Heart right ventricle (tissue), 16 donors: ENCODE data around the gene PRPS1. TPM values are rescaled to one million over a fixed set of nuclear protein-coding genes. Genes with fewer than 3 reads are reported as not detected.

Experiments
- ATAC-seq, 8 donors: fragments of 200-7000 bp; cut with Tn5 transposase; one replicate each; pipeline ENCODE4 v1.9.1; 2020; ENCODE audit warnings: mild to moderate bottlenecking in 8 of 8, moderate library complexity in 8 of 8, moderate number of reproducible peaks in 1 of 8
- DNase-seq, 2 donors: peaks; one replicate each; pipeline ENCODE4 v3.0.0-alpha.2; 2020
- H3K27ac ChIP-seq, 10 donors: fragments of 200-600 bp; sonication (generic) in 2 of 10; one replicate each; pipeline versions ENCODE4 v1.5.0 to v1.8.0; 2020 to 2022; ENCODE audit warnings: mild to moderate bottlenecking in 3 of 10
- H3K27me3 ChIP-seq, 7 donors: fragments of 200-600 bp; one replicate each; pipeline ENCODE4 v1.8.0; 2021 to 2022; ENCODE audit warnings: mild to moderate bottlenecking in 2 of 7
- H3K36me3 ChIP-seq, 9 donors: fragments of 200-600 bp; sonication (generic) in 1 of 9; one replicate each; pipeline versions ENCODE4 v1.5.0 to v1.8.0; 2020 to 2022; ENCODE audit warnings: mild to moderate bottlenecking in 2 of 9
- H3K4me1 ChIP-seq, 9 donors: fragments of 200-600 bp; sonication (generic) in 1 of 9; one replicate each; pipeline versions ENCODE4 v1.5.0 to v1.8.0; 2020 to 2022; ENCODE audit warnings: mild to moderate bottlenecking in 4 of 9
- H3K4me3 ChIP-seq, 10 donors: fragments of 200-600 bp; sonication (generic) in 2 of 10; one replicate each; pipeline versions ENCODE4 v1.5.0 to v1.8.0; 2020 to 2022; ENCODE audit warnings: mild to moderate bottlenecking in 7 of 10, moderate library complexity in 2 of 10
- H3K9me3 ChIP-seq, 11 donors: fragments of 200-600 bp in 10 of 11; sonication (generic) in 2 of 11; one replicate each; pipeline versions ENCODE4 v1.5.0 to v1.8.0; 2013 to 2022; ENCODE audit warnings: mild to moderate bottlenecking in 2 of 11, control low read depth in 1 of 11, moderate library complexity in 1 of 11
- CTCF ChIP-seq, 9 donors: fragments of 200-600 bp; sonication (generic) in 2 of 9; IDR thresholded peaks; one replicate each; pipeline versions ENCODE4 v1.5.0 to v1.8.0; 2021 to 2022; ENCODE audit warnings: antibody characterized with exemption in 9 of 9, mild to moderate bottlenecking in 5 of 9, moderate library complexity in 1 of 9
- WGBS, 2 donors: extraction: QIAGEN DNeasy Blood & Tissue Kit; methylation state at CpG; one replicate each; pipeline ENCODE4 v1.1.7; 2013; ENCODE audit warnings: inconsistent platforms in 1 of 2; 5-methylcytosine and 5-hydroxymethylcytosine counted together
- intact Hi-C, 10 donors: fragments of 100-400 bp; cut with DNase I; formaldehyde crosslinking; loops; one replicate each; pipeline versions ENCODE4 v1.11.1 to v1.14.2; 2022
- polyA plus RNA-seq, 2 donors: library from polyadenylated mRNA; stranded (reverse); fragments of 200-250 nt; gene quantifications; one replicate each; pipeline ENCODE4 v1.2.3, GENCODE V29; 2013
- total RNA-seq, 10 donors: library from RNA; stranded (reverse); fragmentation: NEBNext Ultra II Directional in 3 of 10; extraction: Animal tissue kit (Norgen Biotek cat#: 25700) in 3 of 10; gene quantifications; one replicate each; pipeline versions ENCODE4 v1.2.1 to v1.2.4, GENCODE V29; 2021 to 2023
- donor health status: Arrhythmogenic right ventricular cardiomyopathy.
- donor health status: ischemic (EF 13 %, LVEDD 7.1; RV severe dilation, severe dysfunction).
- donor health status: healthy with polysubstance abuse.
- donor health status: DM: no; HTN: yes; CAD: no.
- donor health status: DM: no; HTN: no; CAD: no.
- donor health status: ischemic (EF 25% LVEDD 6.9; RV normal size, moderate dysfunction).
- donor health status: ischemic (EF 25% LVEDD 5.7; RV mildly dilated, moderate dysfunction).
- donor health status: healthy.
- donor health status: DM: yes; HTN: yes; CAD: no.
- donor health status: Ischemic cardiomyopathy.
- donor health status: ischemic (EF 35%, LVEDD 5.7; RV mildly dilated, moderate dysfunction).
- donor health status: nonischemic (EF 11% LVEDD 7.7; RV severe dilation, severe dysfunction).
- donor health status: DM: yes; HTN: yes; CAD: no.
- donor health status: PGD.
- donor health status: ischemic (EF 29% LVEDD 5.4; RV normal size, mild dysfunction).
- donor health status: nonischemic (EF 23%, LVEDD 6.1; RV moderate dilation, normal function).

Gene PRPS1
- total and polyA plus RNA-seq, 12 donors, result 4.9 to 31.6 (median 27.0) TPM

- H3K36me3 ChIP-seq, result no peaks in the 10 kb centered on the region
- TF ChIP-seq CTCF (IDR thresholded peaks at IDR 0.05), result no peak
- WGBS, 2 donors, result 22 to 43% methylated on average over 9 of the region's 9 CpGs
- intact Hi-C loops, result loop anchor here in 9 of 10 donors (2.0 to 10.0 kb wide), 8 partner anchors 35 to 99 kb away; partner anchors contain the start of gene TSC22D3 (in 1 of the 9)
- ATAC-seq (no peak), DNase-seq (no peak)
- H3K27ac ChIP-seq, result peak overlapping the region; percentile 82 to 92 (median 90)
- no peaks in the 10 kb centered on the region for H3K9me3 ChIP-seq
- peak overlapping the region; percentile 28 to 56 (median 46) for H3K4me3 ChIP-seq
- peaks cover 0 to 55% (median 0%) of the 10 kb centered on the region in 7 donors for H3K27me3 ChIP-seq
- peaks cover 0 to 70% (median 51%) of the 10 kb centered on the region in 9 donors for H3K4me1 ChIP-seq
Measured at GRCh38 chrX:107675823-107676555, 47.7 kb downstream of the PRPS1 start.

GRCh38 chrX:107676559-107677378 is 48.5 kb downstream of the PRPS1 start:
- peaks cover 0 to 70% (median 51%) of the 10 kb centered on the region in 9 donors for H3K4me1 ChIP-seq
- intact Hi-C loops, result loop anchor here in 9 of 10 donors (2.0 to 10.0 kb wide), 6 partner anchors 34 to 56 kb away; no protein-coding TSS in a partner anchor
- peaks cover 0 to 50% (median 0%) of the 10 kb centered on the region in 7 donors for H3K27me3 ChIP-seq
- 5 to 16% methylated on average over 30 of the region's 30 CpGs for WGBS, 2 donors
- peak overlapping the region; percentile 28 to 56 (median 46) for H3K4me3 ChIP-seq
- TF ChIP-seq CTCF (IDR thresholded peaks at IDR 0.05), result peak in 2 of 9 donors; percentile 17 to 21
- no peaks in the 10 kb centered on the region for H3K9me3 ChIP-seq
- peak overlapping the region; percentile 82 to 92 (median 90) for H3K27ac ChIP-seq
- DNase-seq, result peak; percentile 81 to 84
- H3K36me3 ChIP-seq, result no peaks in the 10 kb centered on the region
- peak; percentile 56 to 74 (median 66) for ATAC-seq

GRCh38 chrX:107677501-107677901 is 49.2 kb downstream of the PRPS1 start:
- Histone ChIP-seq H3K4me1 (peaks cover 0 to 70% (median 52%) of the 10 kb centered on the region in 9 donors), H3K27me3 (peaks cover 0 to 57% (median 0%) of the 10 kb centered on the region in 7 donors), H3K36me3 (no peaks in the 10 kb centered on the region), H3K9me3 (no peaks in the 10 kb centered on the region), H3K27ac (peak overlapping the region; percentile 65 to 92 (median 90)), H3K4me3 (peak overlapping the region in 4 of 10 donors; percentile 44 to 56 (median 50))
- 48 to 49% methylated on average over 10 of the region's 10 CpGs for WGBS, 2 donors
- TF ChIP-seq CTCF (IDR thresholded peaks at IDR 0.05), result no peak
- intact Hi-C loops, result loop anchor here in 9 of 10 donors (2.0 to 10.0 kb wide), 6 partner anchors 33 to 55 kb away; no protein-coding TSS in a partner anchor
- ATAC-seq (no peak), DNase-seq (no peak)

- ATAC-seq (no peak), DNase-seq (no peak)
- peaks cover 0 to 58% (median 0%) of the 10 kb centered on the region in 7 donors for H3K27me3 ChIP-seq
- intact Hi-C loops, result loop anchor here in 9 of 10 donors (2.0 to 10.0 kb wide), 6 partner anchors 33 to 54 kb away; no protein-coding TSS in a partner anchor
- no peaks in the 10 kb centered on the region for H3K9me3 ChIP-seq
- peak overlapping the region; percentile 65 to 92 (median 90) for H3K27ac ChIP-seq
- H3K4me3 ChIP-seq, result no peak overlapping the region
- no peak for TF ChIP-seq CTCF (IDR thresholded peaks at IDR 0.05)
- WGBS, 2 donors, result 52 to 67% methylated on average over 4 of the region's 4 CpGs
- H3K4me1 ChIP-seq, result peaks cover 0 to 67% (median 53%) of the 10 kb centered on the region in 9 donors
- no peaks in the 10 kb centered on the region for H3K36me3 ChIP-seq
Measured at GRCh38 chrX:107677909-107678308, 49.6 kb downstream of the PRPS1 start.
